ENCODE data around the gene DOK3.

The DOK3 gene

DNA sequence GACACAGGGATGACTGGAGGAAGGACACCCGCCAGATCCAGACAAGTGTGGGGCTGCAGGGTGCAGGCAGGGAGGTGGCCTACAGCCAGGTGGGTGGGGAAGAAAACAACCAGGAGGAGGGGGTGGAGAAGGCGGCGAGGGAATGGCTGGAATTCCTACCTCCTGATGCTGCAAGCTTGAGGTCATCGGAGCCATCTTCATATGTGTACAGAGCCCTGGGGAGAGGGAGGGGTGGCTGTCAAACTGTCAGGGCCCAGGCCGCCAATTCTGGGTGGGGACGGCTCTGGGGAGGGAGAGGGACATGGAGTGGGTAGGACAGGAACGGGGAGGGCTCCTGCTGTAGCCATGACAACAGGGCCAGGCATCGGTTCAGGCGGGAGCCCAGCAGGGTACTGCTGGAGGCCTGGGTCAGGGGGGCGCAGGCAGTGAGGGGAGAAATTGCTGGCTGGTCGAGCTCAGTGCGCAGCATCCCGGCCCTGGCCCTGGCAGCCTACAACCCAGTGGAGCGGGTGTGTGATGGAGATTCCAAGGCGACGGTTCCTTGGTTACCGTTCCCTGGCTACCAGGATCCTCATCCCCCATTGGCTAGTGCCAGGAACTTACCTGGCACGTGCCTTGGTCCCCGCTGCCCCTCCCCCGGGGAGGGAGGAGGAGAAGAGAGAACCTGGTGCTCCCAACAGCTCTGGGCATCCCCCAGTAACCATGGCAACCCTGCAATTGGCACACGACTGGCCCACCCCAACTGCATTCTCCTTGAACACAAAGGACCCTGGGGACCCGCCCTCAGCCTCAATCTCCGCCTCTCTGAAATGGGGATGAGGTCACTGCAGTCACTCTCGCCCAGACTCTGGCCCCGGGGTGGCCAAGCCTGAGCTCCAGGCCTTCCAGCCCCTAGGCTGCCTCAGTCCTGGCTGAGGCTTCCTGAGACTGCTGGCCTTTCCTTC, 40.7 kb downstream of the DOK3 start:
- DNase-seq (ENCODE audit: low read depth, low spot score): peak; percentile 92

DNA sequence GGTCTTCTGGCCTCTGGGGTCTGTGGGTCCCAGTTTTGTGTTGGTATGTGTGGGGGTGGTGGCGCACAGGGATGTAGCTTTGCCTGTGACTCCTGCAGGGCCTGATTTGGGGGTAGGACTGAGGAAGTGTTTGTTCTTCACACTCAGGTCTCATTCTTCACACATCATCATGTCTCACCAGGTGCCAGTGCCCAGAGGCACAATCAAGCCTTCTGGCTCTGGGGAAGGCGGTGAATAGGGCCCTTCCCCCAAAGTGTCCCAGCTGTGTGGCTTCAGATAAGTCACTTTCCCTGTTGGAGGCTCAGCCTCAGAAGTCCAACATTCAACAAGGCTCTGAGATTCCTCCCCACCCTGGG, 41.3 kb downstream of the DOK3 start:
- peak; percentile 79 for DNase-seq (ENCODE audit: low read depth, low spot score)

DNA sequence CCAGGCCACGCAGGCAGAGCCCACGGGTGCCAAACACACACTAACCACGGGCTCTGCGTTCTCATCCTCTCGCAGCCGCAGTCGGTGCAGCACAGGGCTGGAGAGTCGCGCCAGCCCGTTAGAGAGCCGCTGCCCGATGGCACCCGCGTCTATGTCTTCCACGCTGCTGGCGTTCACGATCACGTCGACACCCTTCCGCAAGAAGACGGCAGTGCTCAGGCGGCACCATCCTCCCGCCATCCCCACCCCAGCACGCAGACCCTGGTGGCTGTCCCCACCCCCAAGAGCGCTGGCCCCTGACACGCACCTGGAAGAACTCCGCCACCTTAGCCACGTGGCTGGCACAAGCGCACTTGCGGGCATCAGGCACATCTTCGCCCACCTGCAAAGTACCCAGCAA, 42.2 kb downstream of the DOK3 start:
- DNase-seq (ENCODE audit: low read depth, low spot score): no peak

DNA sequence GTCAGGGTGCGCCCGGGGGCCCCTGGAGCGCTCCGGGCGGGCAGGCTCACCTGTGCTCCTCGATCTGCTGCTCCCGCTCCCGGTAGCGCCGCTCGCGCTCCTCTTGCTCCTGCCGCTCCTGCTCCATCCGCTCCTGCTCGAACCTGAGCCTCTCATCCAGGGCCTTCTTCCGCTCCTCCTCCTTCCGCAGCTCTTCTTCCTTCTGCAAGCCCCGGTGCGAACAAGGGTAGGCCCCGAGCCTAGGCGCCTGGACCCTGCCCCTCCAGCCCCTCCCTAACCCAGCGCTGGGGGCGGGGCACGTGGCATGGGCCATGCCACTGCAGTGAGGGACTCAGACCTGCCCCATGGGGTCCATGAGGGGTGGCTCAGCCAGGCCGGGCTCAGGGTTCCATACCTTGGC, 42.8 kb downstream of the DOK3 start:
- DNase-seq (ENCODE audit: low read depth, low spot score): no peak

DNA sequence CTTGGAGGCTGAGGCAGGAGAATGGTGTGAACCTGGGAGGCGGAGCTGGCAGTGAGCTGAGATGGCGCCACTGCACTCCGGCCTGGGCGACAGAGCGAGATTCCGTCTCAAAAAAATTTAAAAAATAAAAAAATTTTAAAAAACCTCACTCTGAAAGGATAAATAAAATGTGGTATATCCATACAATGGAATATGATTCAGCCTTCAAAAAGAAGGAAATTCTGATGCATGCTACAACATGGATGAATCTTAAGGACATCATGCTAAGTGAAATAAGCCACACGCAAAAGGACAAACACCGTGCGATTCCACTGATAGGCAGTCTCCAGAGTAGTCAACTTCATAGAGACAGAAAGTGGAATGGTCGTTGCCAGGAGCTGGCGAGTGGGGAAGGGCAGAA, 44.6 kb downstream of the DOK3 start:
- DNase-seq (ENCODE audit: low read depth, low spot score): no peak

DNA sequence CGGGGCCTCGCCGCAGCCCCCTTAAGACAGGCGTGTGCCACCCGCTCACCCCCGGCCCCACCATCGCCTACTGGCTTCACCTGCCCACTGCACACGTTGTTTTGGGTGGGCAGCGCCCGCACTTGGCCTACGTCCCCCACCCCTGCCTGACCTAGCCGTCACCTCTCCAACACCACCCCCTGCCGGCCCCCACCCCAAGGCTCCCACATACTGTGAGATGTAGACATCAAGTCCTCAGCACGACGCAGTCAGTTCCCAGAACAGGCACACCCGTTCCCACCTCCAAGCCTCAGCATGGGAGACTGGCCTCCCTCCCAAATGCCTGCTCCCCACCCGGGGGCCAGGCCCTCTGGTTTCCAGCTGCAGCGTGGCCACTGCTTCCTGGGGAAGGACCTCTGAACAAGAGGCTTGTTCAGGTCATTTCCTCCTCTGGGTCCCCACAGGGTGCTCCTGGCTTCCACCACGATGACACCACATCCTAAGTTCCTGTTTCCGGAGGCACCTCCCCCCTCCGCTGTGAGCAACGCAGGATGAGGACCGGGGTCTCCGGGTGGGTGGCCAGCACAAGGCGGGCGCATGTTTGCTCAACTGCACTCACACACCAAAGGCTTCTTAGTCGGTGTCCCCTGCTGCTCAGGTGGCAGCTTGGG, 47.5 kb downstream of the DOK3 start:
- DNase-seq (ENCODE audit: low read depth, low spot score): no peak

DNA sequence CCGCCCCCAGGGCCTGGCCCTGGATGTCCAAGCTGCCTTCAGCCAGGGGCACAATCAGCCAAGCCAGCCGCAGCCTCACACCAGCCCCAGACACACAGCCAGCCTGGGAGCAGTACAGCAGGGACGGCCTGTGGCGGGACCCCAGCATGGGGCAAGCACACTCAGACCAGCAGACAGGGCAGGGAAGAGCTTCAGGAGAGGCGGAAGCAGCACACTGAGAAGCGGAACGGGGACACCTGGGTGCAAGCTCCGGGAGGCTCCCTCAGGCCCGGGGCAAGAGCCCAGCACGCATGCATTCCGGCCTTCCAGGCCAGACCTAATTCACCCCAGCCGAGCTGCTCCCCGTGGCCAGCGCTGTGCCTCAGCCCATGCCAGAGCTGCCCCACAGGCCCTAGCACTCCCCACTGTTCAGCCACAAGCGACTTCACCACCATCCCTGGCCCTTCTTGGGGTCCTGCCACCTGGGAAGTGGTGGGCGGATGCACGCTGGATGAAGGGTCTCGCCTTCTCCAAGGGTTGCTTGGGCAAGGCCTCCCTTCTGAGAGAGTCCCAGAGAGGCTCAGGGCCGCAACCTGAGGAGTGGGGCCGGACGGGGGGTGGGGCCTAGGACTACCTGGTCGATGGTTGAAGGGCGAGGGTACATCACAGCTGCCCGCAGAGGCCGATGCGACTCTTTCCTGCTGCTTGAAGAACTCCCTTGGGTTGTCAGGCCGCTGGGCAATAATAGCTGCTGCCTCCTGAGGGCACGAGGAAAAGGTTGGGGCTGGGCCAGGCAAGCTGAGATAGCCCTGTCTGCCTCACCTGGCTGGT, 49.6 kb downstream of the DOK3 start:
- no peak for DNase-seq (ENCODE audit: low read depth, low spot score)

DNA sequence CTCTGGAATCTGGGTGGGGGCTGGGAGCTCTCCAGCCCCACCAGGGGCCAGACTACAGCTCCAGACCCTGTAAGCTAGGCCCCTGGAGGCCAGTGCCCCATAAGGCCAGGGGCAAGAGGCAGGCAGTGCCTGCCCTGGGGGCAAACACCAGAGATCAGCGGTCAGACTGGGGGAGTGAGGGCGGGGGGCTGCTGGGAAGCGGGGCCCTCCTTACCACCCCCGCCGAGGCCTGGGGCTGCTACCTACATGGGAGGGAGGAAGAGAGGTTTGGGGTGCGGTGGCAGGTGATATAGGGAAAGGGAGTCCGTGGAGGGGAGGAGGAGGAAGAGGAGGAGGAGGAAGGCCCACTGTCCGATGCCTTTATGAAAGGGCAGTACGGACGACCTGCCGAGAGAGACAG, 50.3 kb downstream of the DOK3 start:
- no peak for DNase-seq (ENCODE audit: low read depth, low spot score)

DNA sequence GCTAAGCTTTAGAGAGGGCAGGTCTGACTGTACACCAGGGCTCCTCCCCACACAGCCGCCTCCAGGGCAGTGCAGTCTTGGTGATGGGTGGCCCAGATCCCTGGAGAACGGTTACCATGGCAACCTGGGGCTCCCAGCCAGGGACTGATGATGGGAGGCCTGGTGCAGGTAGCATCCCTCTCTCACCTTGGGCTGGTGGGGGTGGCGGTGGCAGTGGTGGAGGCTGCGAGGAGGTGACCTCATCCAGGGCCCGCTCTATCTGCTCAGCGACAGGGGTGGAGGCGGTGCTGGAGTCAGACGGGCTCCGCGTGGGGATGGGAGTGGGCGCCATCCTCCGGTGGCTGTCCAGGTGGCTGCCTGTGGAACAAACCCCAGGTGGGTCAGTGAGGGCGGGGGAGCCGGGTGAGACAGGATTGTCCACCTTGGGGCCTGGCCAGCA, 50.7 kb downstream of the DOK3 start:
- no peak for DNase-seq (ENCODE audit: low read depth, low spot score)

DNA sequence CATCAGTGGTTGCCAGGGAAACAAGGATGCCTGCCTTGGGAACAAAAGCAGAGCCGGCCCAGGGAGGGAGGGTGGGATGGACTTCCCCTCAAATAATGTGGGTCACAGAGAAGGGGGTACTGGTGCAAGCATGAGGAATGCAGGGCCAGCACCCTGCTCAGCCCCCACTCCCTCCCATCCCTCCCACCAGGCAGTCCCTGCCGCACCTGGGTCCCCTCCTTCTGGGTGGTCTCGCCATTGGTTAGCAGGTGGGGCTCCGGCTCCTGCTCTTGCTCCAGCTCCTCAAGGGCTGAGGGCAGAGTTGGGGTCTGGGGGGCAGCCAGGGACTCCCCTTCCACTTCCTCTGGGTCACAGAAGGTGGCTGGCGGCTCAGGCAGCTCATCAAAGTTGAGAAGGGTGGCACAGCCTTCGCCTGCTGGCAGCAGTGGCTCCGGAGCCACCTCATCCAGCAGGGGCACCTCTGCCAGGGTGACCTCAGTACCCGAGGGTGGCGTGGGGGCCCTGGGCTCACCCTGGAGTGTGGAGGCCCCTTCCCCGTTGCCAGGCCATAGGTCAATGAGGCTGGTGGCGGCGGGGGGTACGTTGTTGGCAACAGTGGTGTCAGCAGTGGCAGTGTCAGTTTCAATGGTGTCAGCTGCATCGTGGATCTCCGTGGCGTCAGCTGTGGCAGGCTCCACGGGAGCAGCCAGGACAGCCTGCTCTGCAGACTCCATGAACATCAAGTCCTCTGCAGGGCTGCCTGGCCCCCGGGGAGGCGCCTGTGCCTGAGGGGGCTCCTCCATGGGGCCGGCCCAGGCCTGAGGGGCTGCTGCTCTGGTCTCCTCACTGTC, 51.6 kb downstream of the DOK3 start:
- no peak for DNase-seq (ENCODE audit: low read depth, low spot score)

DNA sequence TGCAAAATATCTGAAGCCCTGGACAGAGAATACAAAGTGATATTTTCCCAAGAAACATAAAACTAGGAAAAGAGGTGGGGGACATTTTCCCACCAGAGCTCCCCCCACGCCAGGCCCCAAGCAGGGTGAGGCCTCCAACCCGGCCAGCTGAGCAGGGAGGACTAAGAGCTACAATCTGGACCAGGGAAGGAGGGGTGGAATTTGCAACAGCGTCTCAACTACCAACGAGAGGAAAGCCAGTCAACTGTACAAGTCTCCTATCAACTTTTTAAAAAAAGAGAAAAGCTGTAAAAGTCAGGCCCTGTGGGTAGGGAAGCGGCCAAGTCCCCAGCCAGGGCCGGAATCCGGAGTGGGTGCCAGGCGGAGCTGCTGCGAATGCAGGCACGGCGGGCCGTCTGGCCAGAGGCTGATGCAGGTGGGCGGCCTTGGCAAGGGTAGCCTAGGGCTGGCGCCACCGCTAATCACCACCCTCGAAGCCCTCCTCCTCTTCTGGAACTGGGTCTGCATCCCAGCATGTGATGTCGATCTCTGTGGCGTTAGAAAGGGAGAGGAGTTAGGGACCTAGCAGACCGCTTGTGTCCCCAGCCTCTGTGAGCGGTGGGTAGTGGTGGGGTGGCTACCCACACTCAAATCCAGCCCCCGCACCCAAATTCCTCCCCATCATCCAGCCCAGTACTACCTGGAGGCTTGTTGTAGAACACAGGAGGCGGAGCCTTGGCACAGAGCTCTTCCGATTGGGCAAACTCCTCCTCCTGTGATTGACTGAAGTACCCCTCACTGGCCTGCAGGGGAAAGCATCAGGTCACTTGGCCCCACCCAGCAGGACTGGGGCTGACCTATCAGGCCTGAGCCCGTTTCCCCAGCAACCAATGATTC, 52.4 kb downstream of the DOK3 start:
- DNase-seq (ENCODE audit: low read depth, low spot score): peak; percentile 99

DNA sequence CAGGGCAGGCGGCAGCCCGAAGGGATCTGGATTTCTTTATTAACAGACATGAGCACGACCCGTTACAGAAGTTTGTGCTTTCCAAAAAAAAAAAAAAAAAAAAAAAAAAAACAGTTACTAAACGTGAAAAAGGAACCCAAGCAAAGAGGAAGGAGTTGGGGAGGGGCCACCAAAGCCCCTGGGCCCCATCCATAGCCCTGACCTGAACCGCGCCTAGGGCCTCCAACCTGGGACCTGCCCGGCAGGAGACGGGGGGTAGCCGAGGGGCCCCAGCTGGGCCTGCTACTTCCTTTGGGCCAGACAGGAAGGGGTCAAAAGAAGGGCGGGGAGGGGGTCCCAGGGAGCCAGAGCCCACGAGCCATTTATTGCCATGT, 53.0 kb downstream of the DOK3 start:
- DNase-seq (ENCODE audit: low read depth, low spot score): no peak

DNA sequence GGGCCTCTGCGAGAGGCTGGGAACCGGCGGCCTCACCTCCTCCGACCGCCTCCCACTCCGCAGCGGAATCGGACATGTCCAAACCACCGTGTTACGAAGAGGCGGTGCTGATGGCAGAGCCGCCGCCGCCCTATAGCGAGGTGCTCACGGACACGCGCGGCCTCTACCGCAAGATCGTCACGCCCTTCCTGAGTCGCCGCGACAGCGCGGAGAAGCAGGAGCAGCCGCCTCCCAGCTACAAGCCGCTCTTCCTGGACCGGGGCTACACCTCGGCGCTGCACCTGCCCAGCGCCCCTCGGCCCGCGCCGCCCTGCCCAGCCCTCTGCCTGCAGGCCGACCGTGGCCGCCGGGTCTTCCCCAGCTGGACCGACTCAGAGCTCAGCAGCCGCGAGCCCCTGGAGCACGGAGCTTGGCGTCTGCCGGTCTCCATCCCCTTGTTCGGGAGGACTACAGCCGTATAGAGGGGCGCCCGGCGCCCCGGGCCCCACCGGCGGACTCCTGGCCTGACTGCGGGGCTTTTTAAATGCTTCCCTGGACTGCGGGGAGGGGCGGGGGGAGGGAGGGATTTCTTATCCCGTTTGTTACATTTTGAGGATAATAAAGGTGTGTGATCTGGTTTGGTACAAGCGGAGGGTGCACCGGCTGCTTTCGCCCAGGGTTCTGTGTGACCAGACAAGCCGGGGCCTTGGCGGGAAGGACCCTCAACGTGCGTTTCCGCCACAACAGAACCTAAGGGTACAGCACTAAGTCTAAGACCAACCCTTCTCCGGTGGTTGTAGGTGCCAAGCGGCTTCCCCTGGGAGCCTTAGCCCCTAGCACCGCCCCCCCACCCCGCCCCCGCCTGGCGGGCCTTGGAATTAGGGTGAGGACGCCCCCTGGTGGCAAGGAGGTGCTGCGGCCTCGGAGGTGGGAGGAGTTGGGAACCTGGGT, 53.7 kb downstream of the DOK3 start:
- peak; percentile 92 for DNase-seq (ENCODE audit: low read depth, low spot score)

DNA sequence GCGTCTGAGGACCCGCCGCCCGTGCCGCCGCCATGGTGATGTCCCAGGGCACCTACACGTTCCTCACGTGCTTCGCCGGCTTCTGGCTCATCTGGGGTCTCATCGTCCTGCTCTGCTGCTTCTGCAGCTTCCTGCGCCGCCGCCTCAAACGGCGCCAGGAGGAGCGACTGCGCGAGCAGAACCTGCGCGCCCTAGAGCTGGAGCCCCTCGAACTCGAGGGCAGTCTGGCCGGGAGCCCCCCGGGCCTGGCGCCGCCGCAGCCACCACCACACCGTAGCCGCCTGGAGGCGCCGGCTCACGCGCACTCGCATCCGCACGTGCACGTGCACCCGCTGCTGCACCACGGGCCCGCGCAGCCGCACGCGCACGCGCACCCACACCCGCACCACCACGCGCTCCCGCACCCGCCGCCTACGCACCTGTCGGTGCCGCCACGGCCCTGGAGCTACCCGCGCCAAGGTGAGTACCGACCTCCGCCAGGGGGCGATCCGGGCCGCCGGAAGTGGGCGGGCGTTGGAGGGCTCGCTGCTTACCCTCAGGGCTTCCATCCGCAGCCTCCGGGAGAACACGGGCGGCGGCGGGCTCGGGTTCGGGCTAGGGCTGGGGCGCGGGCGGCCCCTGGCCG, 54.5 kb downstream of the DOK3 start:
- DNase-seq (ENCODE audit: low read depth, low spot score): peak; percentile 92

DNA sequence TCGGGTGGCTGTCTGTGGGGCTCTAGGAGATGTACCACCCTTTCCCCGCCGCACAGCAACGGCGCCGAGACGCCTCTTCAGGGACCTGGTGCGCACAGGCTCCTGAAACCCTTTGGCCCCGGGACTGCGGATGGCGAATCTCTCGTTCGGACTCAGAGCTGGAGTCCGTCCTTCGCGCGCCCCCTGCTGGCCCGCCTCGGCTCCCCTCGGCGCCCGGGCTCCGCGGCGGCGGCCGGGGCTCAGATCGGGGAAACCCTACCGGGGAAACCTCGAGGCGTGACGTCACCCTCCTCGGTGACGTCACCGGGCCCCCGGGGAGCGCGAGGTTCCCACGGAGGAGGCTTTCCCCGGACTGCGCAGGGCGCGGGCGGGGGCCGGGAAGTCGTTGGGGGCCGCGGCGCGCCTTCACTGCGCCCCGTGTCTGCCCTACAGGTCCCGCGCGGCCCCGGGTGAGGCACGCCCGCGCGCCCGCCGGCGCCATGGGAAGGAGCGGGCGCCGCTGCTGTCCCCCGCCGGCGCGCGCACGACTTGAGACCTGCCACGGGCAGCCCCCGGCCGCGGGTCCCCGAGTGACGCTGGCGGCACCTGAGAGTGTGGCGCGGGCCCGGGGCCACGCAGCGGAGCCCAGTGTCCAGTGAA, 55.1 kb downstream of the DOK3 start:
- peak; percentile 97 for DNase-seq (ENCODE audit: low read depth, low spot score)

DNA sequence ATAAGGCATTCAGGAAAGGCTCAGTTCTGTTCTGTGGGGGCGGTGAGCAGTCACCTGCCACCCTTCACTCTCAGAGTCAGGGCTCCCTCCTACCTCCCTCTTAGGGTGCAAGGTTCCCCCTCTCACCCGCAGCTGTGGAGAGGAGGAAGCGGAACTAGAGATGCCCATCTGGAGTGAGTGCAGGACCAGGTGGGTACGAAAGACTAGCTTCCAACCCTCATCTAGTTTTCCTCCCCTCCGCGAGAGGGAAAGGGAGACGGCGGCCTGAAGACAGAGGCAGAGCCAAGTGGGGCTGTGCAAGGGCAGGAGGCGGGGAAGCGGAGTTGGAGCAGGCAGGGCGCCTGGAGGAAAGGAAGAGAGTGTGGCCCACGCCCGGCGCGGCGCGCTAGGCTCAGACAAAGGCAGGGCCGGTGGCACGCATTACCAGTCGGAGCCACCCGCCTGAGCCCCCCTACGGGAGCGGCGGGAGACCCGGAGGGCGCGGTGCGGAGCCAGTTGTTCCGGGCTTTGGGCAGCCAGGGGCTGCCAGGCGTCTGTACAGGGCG, 55.7 kb downstream of the DOK3 start:
- DNase-seq (ENCODE audit: low read depth, low spot score): no peak

DNA sequence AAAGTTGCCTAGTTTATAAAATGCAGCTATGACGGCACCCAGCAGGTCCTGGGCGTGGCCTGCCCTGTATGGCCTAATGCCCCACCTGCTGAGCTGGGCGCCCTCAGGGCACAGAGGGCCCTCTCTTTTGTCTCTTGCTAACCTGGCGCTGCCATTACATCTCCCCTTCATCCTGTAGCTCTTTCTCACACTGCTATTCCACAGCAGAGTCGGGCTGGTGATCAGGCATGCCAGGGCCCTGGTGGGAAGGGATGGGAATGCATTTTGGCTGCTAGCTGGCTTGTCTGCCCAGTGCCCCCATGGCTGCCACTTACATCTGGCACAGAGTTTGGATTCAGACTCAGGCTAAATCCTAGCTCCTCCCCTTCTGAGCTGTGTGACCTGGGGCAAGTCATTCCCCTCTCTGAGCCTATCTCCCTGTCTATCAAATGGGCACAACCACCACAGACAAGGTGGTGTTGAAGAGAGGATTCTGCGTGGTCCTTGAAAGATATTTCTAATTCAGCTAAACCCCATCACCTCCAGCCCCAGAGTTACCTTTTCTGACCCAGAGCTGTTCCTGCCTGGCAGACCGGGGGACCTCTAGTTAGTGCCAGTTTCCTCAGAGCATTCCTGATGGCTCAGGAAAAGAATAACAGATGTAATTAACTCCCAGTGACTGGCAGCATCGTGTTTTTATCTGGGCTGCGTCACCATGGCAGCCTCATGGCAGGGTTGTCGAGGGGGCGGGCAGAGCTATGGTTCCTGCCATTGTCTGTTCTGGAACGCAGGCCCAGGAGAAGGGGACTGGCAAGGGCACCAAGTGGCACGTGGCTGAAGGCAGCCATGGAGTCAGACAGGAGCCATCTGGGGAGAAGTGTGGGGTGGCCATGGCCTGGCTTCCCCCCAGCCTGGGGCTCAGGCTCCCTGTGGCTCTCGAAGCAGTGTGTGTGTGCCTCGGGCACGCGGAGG, 56.7 kb downstream of the DOK3 start:
- peak; percentile 74 for DNase-seq (ENCODE audit: low read depth, low spot score)

Data from ELF-1 (cell line).